NCI-H1694 treated with DMSO at 0.1 percent for 48 hours (cell line): ENCODE results near the gene MAML3.
A peak's percentile ranks its signal among the peaks of the same experiment; 100 is the strongest.

Experiments used
- DNase-seq: peaks from one replicate; lab custom pipeline; 2025; lab: John Stamatoyannopoulos, UW

The MAML3 gene

GRCh38 chr4:139756391-139757180 lies 397.4 kb downstream of the MAML3 start:
- no peak for DNase-seq

- DNase-seq = no peak
Observed at GRCh38 chr4:139754938-139755337, 399.0 kb downstream of the MAML3 start.

GRCh38 chr4:139753686-139754085 lies 400.3 kb downstream of the MAML3 start:
- DNase-seq = no peak

- no peak for DNase-seq
Observed at GRCh38 chr4:139749835-139750498, 404.0 kb downstream of the MAML3 start.

- no peak for DNase-seq
Observed at GRCh38 chr4:139749338-139749737, 404.6 kb downstream of the MAML3 start.

- no peak for DNase-seq
Observed at GRCh38 chr4:139746431-139747171, 407.4 kb downstream of the MAML3 start.

GRCh38 chr4:139745111-139745639 lies 408.8 kb downstream of the MAML3 start:
- no peak for DNase-seq

GRCh38 chr4:139744232-139744631 lies 409.8 kb downstream of the MAML3 start:
- DNase-seq = no peak

GRCh38 chr4:139743027-139743426 lies 411.0 kb downstream of the MAML3 start:
- no peak for DNase-seq

GRCh38 chr4:139740531-139741041 lies 413.4 kb downstream of the MAML3 start:
- DNase-seq = peak; percentile 85

- DNase-seq = no peak
Observed at GRCh38 chr4:139740121-139740520, 413.9 kb downstream of the MAML3 start.

GRCh38 chr4:139738846-139739613 lies 415.0 kb downstream of the MAML3 start:
- no peak for DNase-seq

GRCh38 chr4:139736661-139737060 lies 417.3 kb downstream of the MAML3 start:
- no peak for DNase-seq

GRCh38 chr4:139736274-139736660 lies 417.7 kb downstream of the MAML3 start:
- no peak for DNase-seq

- DNase-seq = no peak
Observed at GRCh38 chr4:139735381-139736273, 418.4 kb downstream of the MAML3 start.

- peak; percentile 95 for DNase-seq
Observed at GRCh38 chr4:139734875-139735380, 419.1 kb downstream of the MAML3 start.

GRCh38 chr4:139734201-139734874 lies 419.6 kb downstream of the MAML3 start:
- no peak for DNase-seq

GRCh38 chr4:139732991-139733570 lies 420.9 kb downstream of the MAML3 start:
- DNase-seq = no peak

GRCh38 chr4:139728840-139729239 lies 425.1 kb downstream of the MAML3 start:
- DNase-seq = no peak
